Neural cell (in vitro differentiated cells): ENCODE measurements around the gene DHX40. TPM values are rescaled to one million over a fixed set of nuclear protein-coding genes. Genes with fewer than 3 reads are reported as not detected.

Experiments
- H2AFZ ChIP-seq: fragments of 200-600, 300-800 bp; sonication (generic), shearing (Covaris generic); 2 replicates; pipeline ENCODE4 v1.6.0; 2014; ENCODE audit warnings: low read depth, mild to moderate bottlenecking, antibody characterized with exemption, low read length, moderate library complexity
- H3F3A ChIP-seq: fragments of 200-600 bp; shearing (Covaris generic); 2 replicates; pipeline ENCODE4 v1.6.1; 2016; ENCODE audit warnings: mild to moderate bottlenecking, moderate library complexity, mixed read lengths, antibody characterized with exemption, low read length; ENCODE audit not compliant: insufficient read depth, poor library complexity, severe bottlenecking
- H3K27ac ChIP-seq: fragments of 200-600, 300-800 bp; sonication (generic), shearing (Covaris generic); 2 replicates; pipeline ENCODE4 v1.5.1; 2014; ENCODE audit warnings: mild to moderate bottlenecking, low read length, moderate library complexity
- H3K27me3 ChIP-seq: fragments of 300-800, 200-600 bp; sonication (generic), shearing (Covaris generic); 2 replicates; pipeline ENCODE4 v1.6.0; 2014; ENCODE audit warnings: mild to moderate bottlenecking, low read depth, low read length, moderate library complexity; ENCODE audit not compliant: insufficient read depth
- H3K36me3 ChIP-seq: fragments of 300-800, 200-600 bp; sonication (generic), shearing (Covaris generic); 2 replicates; pipeline ENCODE4 v1.5.1; 2014; ENCODE audit warnings: mild to moderate bottlenecking, antibody characterized with exemption, low read length, moderate library complexity; ENCODE audit not compliant: insufficient read depth
- H3K4me2 ChIP-seq: fragments of 300-800, 200-600 bp; sonication (generic), shearing (Covaris generic); 2 replicates; pipeline ENCODE4 v1.6.0; 2014; ENCODE audit warnings: mild to moderate bottlenecking, low read length
- H3K4me3 ChIP-seq: fragments of 300-800, 200-600 bp; sonication (generic), shearing (Covaris generic); 2 replicates; pipeline ENCODE4 v1.5.1; 2014; ENCODE audit warnings: mild to moderate bottlenecking, low read length, moderate library complexity
- H3K79me2 ChIP-seq: fragments of 200-600 bp; shearing (Covaris generic); replicated peaks from 2 replicates; pipeline ENCODE4 v1.6.0; 2014; ENCODE audit warnings: mild to moderate bottlenecking, low read length, moderate library complexity; ENCODE audit not compliant: insufficient read depth
- H3K9ac ChIP-seq: fragments of 300-800, 200-600 bp; sonication (generic), shearing (Covaris generic); 2 replicates; pipeline ENCODE4 v1.6.1; 2016; ENCODE audit warnings: mild to moderate bottlenecking, low read length, mixed read lengths
- H3K9me2 ChIP-seq: fragments of 200-600 bp; shearing (Covaris generic); 2 replicates; pipeline ENCODE4 v1.6.1; 2016; ENCODE audit warnings: mild to moderate bottlenecking, low read length, mixed read lengths; ENCODE audit not compliant: insufficient read depth
- H3K9me3 ChIP-seq: fragments of 200-600, 300-800 bp; sonication (generic), shearing (Covaris generic); 2 replicates; pipeline ENCODE4 v1.6.1; 2016; ENCODE audit warnings: mild to moderate bottlenecking, mixed run types, low read length, moderate library complexity, mixed read lengths
- H4K20me1 ChIP-seq: fragments of 200-600 bp; shearing (Covaris generic); 2 replicates; pipeline ENCODE4 v1.6.1; 2016; ENCODE audit warnings: mild to moderate bottlenecking, mixed run types; ENCODE audit not compliant: insufficient read depth
- CTCF ChIP-seq: fragments of 450-650 bp; IDR thresholded peaks from 2 replicates; pipeline ENCODE4 v1.5.1; 2014; ENCODE audit warnings: antibody characterized with exemption, mild to moderate bottlenecking, moderate library complexity; ENCODE audit not compliant: poor library complexity, severe bottlenecking
- EP300 ChIP-seq: fragments of 450-650 bp; conservative IDR thresholded peaks from 2 replicates; pipeline ENCODE4 v1.6.1; 2014; ENCODE audit warnings: antibody characterized with exemption, mild to moderate bottlenecking, moderate library complexity; ENCODE audit not compliant: poor library complexity, severe bottlenecking
- EZH2 ChIP-seq: fragments of 200-600, 300-800 bp; shearing (Covaris generic), sonication (generic); IDR thresholded peaks from 2 replicates; pipeline ENCODE4 v1.6.1; 2014; ENCODE audit warnings: antibody characterized with exemption, low read length, borderline replicate concordance, mild to moderate bottlenecking; ENCODE audit not compliant: insufficient read depth, poor library complexity, severe bottlenecking
- MXI1 ChIP-seq: fragments of 450-650 bp; conservative IDR thresholded peaks from 2 replicates; pipeline ENCODE4 v1.6.1; 2014; ENCODE audit warnings: antibody characterized with exemption, mild to moderate bottlenecking; ENCODE audit not compliant: poor library complexity, severe bottlenecking
- POLR2AphosphoS5 ChIP-seq: IDR thresholded peaks from 2 replicates; pipeline ENCODE4 v1.6.1; 2012
- RAD21 ChIP-seq: fragments of 450-650 bp; conservative IDR thresholded peaks from 2 replicates; pipeline ENCODE4 v1.6.1; 2014; ENCODE audit warnings: antibody characterized with exemption, mild to moderate bottlenecking, moderate library complexity
- REST ChIP-seq: IDR thresholded peaks from 2 replicates; pipeline ENCODE4 v1.6.1; 2012; ENCODE audit warnings: borderline replicate concordance
- SMC3 ChIP-seq: fragments of 450-650 bp; conservative IDR thresholded peaks from 2 replicates; pipeline ENCODE4 v1.6.1; 2014; ENCODE audit warnings: antibody characterized with exemption, mild to moderate bottlenecking, moderate library complexity; ENCODE audit not compliant: poor library complexity
- TAF1 ChIP-seq: IDR thresholded peaks from 2 replicates; pipeline ENCODE4 v1.6.1; 2012; ENCODE audit warnings: low read depth
- polyA plus RNA-seq: library from polyadenylated mRNA; depleted of rRNA; stranded (reverse); fragments of >200 nt; gene quantifications from 2 replicates; pipeline ENCODE4 v1.2.3, GENCODE V29; 2014

The DHX40 gene
- polyA plus RNA-seq, 1 donor from 2014 or later = 130 TPM

GRCh38 chr17:59600169-59600568, 34.8 kb downstream of the DHX40 start:
- H3K36me3 ChIP-seq = no peaks in the 10 kb centered on the region
- no peak overlapping the region for H3K4me2 ChIP-seq
- no peaks in the 10 kb centered on the region for H4K20me1 ChIP-seq
- no peaks in the 10 kb centered on the region for H3K27me3 ChIP-seq
- no peaks in the 10 kb centered on the region for H3K79me2 ChIP-seq
- no peak overlapping the region for H3K27ac ChIP-seq
- no peaks in the 10 kb centered on the region for H3K9me3 ChIP-seq
- no peaks in the 10 kb centered on the region for H3F3A ChIP-seq
- no peak overlapping the region for H3K9ac ChIP-seq
- TF ChIP-seq EP300 = no peak
- TF ChIP-seq REST = no peak
- no peak for TF ChIP-seq CTCF
- TF ChIP-seq MXI1 = no peak
- no peak for TF ChIP-seq RAD21
- TF ChIP-seq POLR2AphosphoS5 = no peak
- no peak overlapping the region for H2AFZ ChIP-seq
- H3K4me3 ChIP-seq = no peak overlapping the region
- H3K9me2 ChIP-seq = no peaks in the 10 kb centered on the region

- Histone ChIP-seq H3K27me3 (no peaks in the 10 kb centered on the region), H2AFZ (no peak overlapping the region), H4K20me1 (no peaks in the 10 kb centered on the region), H3K79me2 (no peaks in the 10 kb centered on the region), H3F3A (no peaks in the 10 kb centered on the region), H3K4me3 (no peak overlapping the region), H3K9ac (no peak overlapping the region), H3K4me2 (no peak overlapping the region), H3K9me2 (no peaks in the 10 kb centered on the region), H3K36me3 (no peaks in the 10 kb centered on the region), H3K9me3 (no peaks in the 10 kb centered on the region), H3K27ac (no peak overlapping the region)
- no peak for TF ChIP-seq CTCF
- no peak for TF ChIP-seq EP300
- TF ChIP-seq EZH2 = no peak
- TF ChIP-seq SMC3 = no peak
- no peak for TF ChIP-seq MXI1
- TF ChIP-seq POLR2AphosphoS5 = no peak
- TF ChIP-seq RAD21 = no peak
- no peak for TF ChIP-seq TAF1
- TF ChIP-seq REST = no peak
Measured at GRCh38 chr17:59601130-59601529, 35.7 kb downstream of the DHX40 start.
